Activated CD8-positive, alpha-beta T cell treated with anti-CD3 and anti-CD28 coated beads, Interleukin-2, amount 10 ng/mL, durations not matched to agents 7 days and 5 days (primary cell): ENCODE measurements around the gene VEZT. TPM values are rescaled to one million over a fixed set of nuclear protein-coding genes. Genes with fewer than 3 reads are reported as not detected.
A peak's percentile ranks its signal among the peaks of the same experiment; 100 is the strongest.

ENCODE experiments used
- ATAC-seq: fragments of 150-1000 bp; cut with Tn5 transposase; one replicate; pipeline ENCODE4 v1.10.0; 2021; ENCODE audit warnings: moderate library complexity
- CTCF ChIA-PET: fragments of 350-600 bp; sonication (Branson Sonifier 250); formaldehyde crosslinking; loops from one replicate; lab custom pipeline; 2021; ENCODE audit warnings: antibody characterized with exemption; lab: Charles Lee
- POLR2A ChIA-PET: fragments of 350-600 bp; sonication (Branson Sonifier 250); formaldehyde crosslinking; loops from one replicate; lab custom pipeline; 2021; ENCODE audit warnings: antibody characterized with exemption; lab: Charles Lee
- DNase-seq: peaks from one replicate; pipeline ENCODE4 v3.0.0-alpha.2; 2020
- H3K27ac Mint-ChIP-seq: one replicate; pipeline ENCODE4 v1.8.0; 2021; ENCODE audit warnings: mild to moderate bottlenecking, mixed read lengths
- H3K27me3 Mint-ChIP-seq: one replicate; pipeline ENCODE4 v1.8.0; 2021; ENCODE audit warnings: low read depth, mixed read lengths
- H3K36me3 Mint-ChIP-seq: one replicate; pipeline ENCODE4 v1.8.0; 2021; ENCODE audit warnings: low read depth, mixed read lengths
- H3K4me1 Mint-ChIP-seq: one replicate; pipeline ENCODE4 v1.8.0; 2021; ENCODE audit warnings: low read depth, mixed read lengths
- H3K4me3 Mint-ChIP-seq: one replicate; pipeline ENCODE4 v1.8.0; 2021; ENCODE audit warnings: mild to moderate bottlenecking, mixed read lengths
- H3K9me3 Mint-ChIP-seq: one replicate; pipeline ENCODE4 v1.8.0; 2022; ENCODE audit warnings: mixed read lengths; ENCODE audit not compliant: insufficient read depth
- total RNA-seq, 2 experiments: library from RNA; stranded (reverse); gene quantifications; one replicate each; pipeline ENCODE4 v1.2.3, GENCODE V29; 2021

VEZT gene
- total RNA-seq, 2 experiments from 2014 or later, result 29.0 to 31.0 TPM

- POLR2A ChIA-PET, result interaction anchor here (0.7 to 2.9 kb wide), 2 partner anchors 259 to 292 kb away, joined by 3 to 19 read pairs; partner anchors contain the start of gene METAP2
- H3K4me3 Mint-ChIP-seq, result peak overlapping the region; percentile 89
- no peak for DNase-seq
These were observed 1.7 kb upstream of the VEZT start for GRCh38 chr12:95215949-95216348.

DNA sequence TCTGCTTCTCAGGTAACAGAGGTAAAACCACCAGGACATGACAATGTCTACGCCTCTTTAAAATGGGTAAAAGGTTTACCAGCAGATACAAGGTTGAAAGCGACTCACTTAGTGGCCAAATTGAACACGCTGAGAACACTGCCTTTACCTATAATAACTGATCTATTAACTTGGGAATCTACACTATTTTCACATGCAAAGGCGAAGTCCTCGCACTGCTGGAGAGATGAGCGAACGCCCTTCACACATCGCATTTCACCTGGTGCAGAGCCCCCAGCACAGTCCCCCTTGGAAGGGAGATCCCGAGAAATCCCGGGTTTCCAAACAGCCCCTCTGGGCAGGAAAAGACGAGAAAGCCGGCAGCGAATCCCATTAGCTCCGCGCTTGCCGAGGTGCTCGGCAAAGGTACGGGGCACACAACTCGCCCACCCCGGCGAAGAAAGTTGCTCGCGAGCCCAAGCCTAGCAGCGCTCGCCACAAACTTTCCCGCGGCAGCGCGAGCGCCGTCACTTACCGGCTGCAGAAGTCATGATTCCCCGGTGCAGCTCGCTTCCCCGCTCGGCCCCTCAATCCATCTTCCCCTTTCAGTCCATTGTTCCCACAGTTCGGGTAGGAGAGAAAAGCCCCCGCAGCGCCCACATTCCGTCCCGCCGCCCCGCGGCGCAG lies 763 bp upstream of the VEZT start:
- POLR2A ChIA-PET, result interaction anchor here (0.8 to 2.9 kb wide), 4 partner anchors 75 to 258 kb away, joined by 3 to 19 read pairs (median 4); partner anchors contain the start of genes METAP2, NDUFA12 and NR2C1

More at GRCh38 chr12:95215949-95216348, 1.7 kb upstream of the VEZT start:
- peaks cover 6% of the 10 kb centered on the region for H3K36me3 Mint-ChIP-seq
- no peaks in the 10 kb centered on the region for H3K9me3 Mint-ChIP-seq
- H3K4me1 Mint-ChIP-seq, result peaks cover 26% of the 10 kb centered on the region
- H3K27ac Mint-ChIP-seq, result no peak overlapping the region
- CTCF ChIA-PET, result interaction anchor here (1.0 to 1.3 kb wide), 3 partner anchors 18 to 137 kb away, joined by 3 read pairs; no protein-coding TSS in a partner anchor
- ATAC-seq, result no peak
- peaks cover 11% of the 10 kb centered on the region for H3K27me3 Mint-ChIP-seq

DNA sequence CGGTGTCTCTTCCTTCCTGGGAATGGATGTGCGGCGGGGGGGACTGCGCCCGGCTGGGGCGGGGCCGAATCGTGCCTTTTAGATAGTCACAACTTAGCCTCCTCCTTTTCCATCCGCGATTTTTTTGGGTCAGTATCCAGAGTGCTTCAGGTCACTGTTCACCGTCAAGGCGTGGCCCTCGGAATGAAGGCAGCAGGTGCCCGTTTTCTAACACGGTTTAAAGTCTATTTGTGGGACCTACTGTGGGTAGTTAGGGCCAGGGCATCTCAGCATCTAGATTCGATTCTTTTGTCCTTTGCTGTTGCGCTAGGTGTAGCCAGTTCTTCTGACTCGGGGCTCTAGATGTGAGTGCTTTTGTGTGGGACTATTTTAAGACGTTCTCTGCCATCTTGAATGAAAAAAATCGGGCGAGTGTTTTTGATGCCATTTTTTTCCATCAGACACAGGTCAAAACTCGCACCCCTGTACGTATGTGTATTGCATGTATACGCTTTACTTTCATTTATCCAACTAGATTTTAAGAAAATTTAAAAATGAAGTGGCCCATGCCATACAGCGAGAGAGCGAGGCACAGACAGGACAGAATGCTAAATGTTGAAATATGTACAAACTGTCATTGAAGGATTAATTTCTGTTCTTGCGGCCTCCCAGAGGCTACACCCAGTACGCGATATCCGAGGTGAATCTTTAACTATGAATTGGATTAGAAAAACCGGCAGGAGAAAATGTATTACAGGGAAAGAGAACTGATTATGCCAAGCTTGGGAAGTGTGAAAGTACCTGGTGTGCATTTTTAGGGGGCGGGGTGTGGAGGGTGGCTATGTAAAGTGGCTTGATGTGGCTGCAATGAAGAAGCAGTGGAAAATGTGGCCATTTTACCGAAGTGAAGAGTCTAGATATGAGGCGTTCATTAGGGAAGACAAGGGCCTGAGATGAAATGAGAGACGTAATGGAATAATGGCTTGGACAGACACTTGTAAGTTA lies 835 bp downstream of the VEZT start:
- Mint-ChIP-seq H3K4me3 (peak overlapping the region; percentile 89), H3K27me3 (peaks cover 11% of the 10 kb centered on the region), H3K27ac (peak overlapping the region; percentile 93), H3K36me3 (peaks cover 8% of the 10 kb centered on the region), H3K4me1 (peaks cover 26% of the 10 kb centered on the region), H3K9me3 (no peaks in the 10 kb centered on the region)
- DNase-seq (peak; percentile 59), ATAC-seq (peak; percentile 21)
- POLR2A ChIA-PET, result interaction anchor here (1.1 to 2.9 kb wide), 2 partner anchors 22 to 256 kb away, joined by 3 to 19 read pairs; partner anchors contain the start of gene METAP2
- CTCF ChIA-PET, result interaction anchor here (0.7 to 1.5 kb wide), 5 partner anchors 101 to 321 kb away, joined by 3 to 7 read pairs (median 5); partner anchors contain the start of gene METAP2

More for the DNA sequence above, 763 bp upstream of the VEZT start:
- Mint-ChIP-seq H3K27ac (peak overlapping the region; percentile 79), H3K4me3 (peak overlapping the region; percentile 89), H3K4me1 (peaks cover 26% of the 10 kb centered on the region), H3K36me3 (peaks cover 8% of the 10 kb centered on the region), H3K9me3 (no peaks in the 10 kb centered on the region), H3K27me3 (peaks cover 11% of the 10 kb centered on the region)
- DNase-seq (peak; percentile 26), ATAC-seq (peak; percentile 21)
- CTCF ChIA-PET, result interaction anchor here (1.0 to 1.5 kb wide), 8 partner anchors 45 to 318 kb away, joined by 3 to 7 read pairs (median 4); partner anchors contain the start of gene METAP2

DNA sequence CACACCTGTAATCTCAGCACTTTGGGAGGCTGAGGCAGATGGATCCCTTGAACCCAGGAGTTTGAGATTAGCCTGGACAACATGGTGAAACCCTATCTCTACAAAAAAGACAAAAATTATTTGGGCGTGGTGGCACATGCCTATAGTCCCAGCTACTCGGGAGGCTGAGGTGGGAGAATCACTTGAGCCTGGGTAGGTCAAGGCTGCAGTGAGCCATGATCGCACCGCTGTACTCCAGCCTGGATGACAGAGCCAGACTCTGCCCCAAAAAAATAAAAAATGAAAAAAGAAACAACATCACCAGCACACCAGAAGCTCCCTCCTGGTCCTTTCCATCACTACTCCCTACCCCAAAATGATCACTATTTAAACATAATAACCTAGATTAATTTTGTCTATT lies 2.6 kb downstream of the VEZT start:
- Mint-ChIP-seq H3K9me3 (no peaks in the 10 kb centered on the region), H3K4me3 (no peak overlapping the region), H3K4me1 (peaks cover 26% of the 10 kb centered on the region), H3K27me3 (peaks cover 10% of the 10 kb centered on the region), H3K27ac (no peak overlapping the region), H3K36me3 (peaks cover 15% of the 10 kb centered on the region)
- ChIA-PET CTCF (interaction anchor here (0.6 kb wide), 1 partner anchor 1055 kb away, joined by 3 read pairs; no protein-coding TSS in a partner anchor), POLR2A (no interaction called here)
- DNase-seq, result no peak
- no peak for ATAC-seq

- ATAC-seq (no peak), DNase-seq (no peak)
- H3K9me3 Mint-ChIP-seq, result no peaks in the 10 kb centered on the region
- peaks cover 15% of the 10 kb centered on the region for H3K36me3 Mint-ChIP-seq
- peaks cover 26% of the 10 kb centered on the region for H3K4me1 Mint-ChIP-seq
- H3K4me3 Mint-ChIP-seq, result no peak overlapping the region
- H3K27me3 Mint-ChIP-seq, result peaks cover 7% of the 10 kb centered on the region
- no peak overlapping the region for H3K27ac Mint-ChIP-seq
- CTCF ChIA-PET, result no interaction called here
- POLR2A ChIA-PET, result no interaction called here
These were observed 3.1 kb downstream of the VEZT start for GRCh38 chr12:95220726-95221125.

GRCh38 chr12:95224202-95225170 lies 6.9 kb downstream of the VEZT start:
- Mint-ChIP-seq H3K4me1 (peaks cover 9% of the 10 kb centered on the region), H3K9me3 (no peaks in the 10 kb centered on the region), H3K27me3 (no peaks in the 10 kb centered on the region), H3K27ac (no peak overlapping the region), H3K4me3 (no peak overlapping the region), H3K36me3 (peaks cover 15% of the 10 kb centered on the region)
- POLR2A ChIA-PET, result no interaction called here
- ATAC-seq, result no peak
- DNase-seq, result no peak
- CTCF ChIA-PET, result interaction anchor here (0.8 kb wide), 1 partner anchor 34 kb away, joined by 3 read pairs; no protein-coding TSS in a partner anchor

- no peak overlapping the region for H3K27ac Mint-ChIP-seq
- DNase-seq, result no peak
- ChIA-PET POLR2A (no interaction called here), CTCF (no interaction called here)
- H3K4me1 Mint-ChIP-seq, result peaks cover 2% of the 10 kb centered on the region
- no peaks in the 10 kb centered on the region for H3K27me3 Mint-ChIP-seq
- H3K4me3 Mint-ChIP-seq, result no peak overlapping the region
- peaks cover 10% of the 10 kb centered on the region for H3K36me3 Mint-ChIP-seq
- ATAC-seq, result no peak
- no peaks in the 10 kb centered on the region for H3K9me3 Mint-ChIP-seq
These were observed 8.1 kb downstream of the VEZT start for GRCh38 chr12:95225645-95226212.

GRCh38 chr12:95227818-95228356 lies 10.3 kb downstream of the VEZT start:
- H3K27ac Mint-ChIP-seq, result no peak overlapping the region
- no peak overlapping the region for H3K4me3 Mint-ChIP-seq
- no peaks in the 10 kb centered on the region for H3K9me3 Mint-ChIP-seq
- peaks cover 2% of the 10 kb centered on the region for H3K4me1 Mint-ChIP-seq
- ChIA-PET CTCF (no interaction called here), POLR2A (no interaction called here)
- H3K36me3 Mint-ChIP-seq, result peaks cover 7% of the 10 kb centered on the region
- DNase-seq, result no peak
- H3K27me3 Mint-ChIP-seq, result no peaks in the 10 kb centered on the region
- no peak for ATAC-seq

DNA sequence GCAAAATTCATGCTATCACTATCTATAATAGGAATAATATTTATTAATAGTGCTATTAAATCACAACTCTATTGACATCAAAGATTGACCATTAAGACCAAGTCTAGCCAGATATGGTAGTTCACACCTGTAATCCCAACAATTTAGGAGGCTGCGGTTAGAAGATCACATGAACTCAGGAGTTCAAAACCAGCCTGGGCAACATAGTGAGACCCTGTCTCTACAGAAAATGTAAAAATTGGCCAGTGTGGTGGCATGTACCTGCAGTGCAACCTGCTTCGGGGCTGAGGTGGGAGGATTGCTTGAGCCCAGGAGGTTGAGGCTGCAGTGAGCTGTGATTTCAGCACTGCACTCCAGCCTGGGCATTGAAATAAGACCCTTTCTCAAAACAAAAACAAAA lies 11.0 kb downstream of the VEZT start:
- peaks cover 9% of the 10 kb centered on the region for H3K36me3 Mint-ChIP-seq
- ChIA-PET CTCF (no interaction called here), POLR2A (no interaction called here)
- H3K27ac Mint-ChIP-seq, result no peak overlapping the region
- DNase-seq, result no peak
- H3K4me1 Mint-ChIP-seq, result peaks cover 2% of the 10 kb centered on the region
- ATAC-seq, result no peak
- no peaks in the 10 kb centered on the region for H3K9me3 Mint-ChIP-seq
- H3K4me3 Mint-ChIP-seq, result no peak overlapping the region
- no peaks in the 10 kb centered on the region for H3K27me3 Mint-ChIP-seq

- Mint-ChIP-seq H3K36me3 (peaks cover 7% of the 10 kb centered on the region), H3K27me3 (no peaks in the 10 kb centered on the region), H3K4me1 (peaks cover 2% of the 10 kb centered on the region), H3K4me3 (no peak overlapping the region), H3K9me3 (no peaks in the 10 kb centered on the region), H3K27ac (no peak overlapping the region)
- CTCF ChIA-PET, result no interaction called here
- no peak for ATAC-seq
- POLR2A ChIA-PET, result no interaction called here
- DNase-seq, result no peak
These were observed 12.0 kb downstream of the VEZT start for GRCh38 chr12:95229636-95230035.
